Activated effector memory CD4-positive, alpha-beta T cell treated with anti-CD3 and anti-CD28 coated beads, Interleukin-2, amount 50 U/mL, for 16 hours (primary cell): Measurements from ENCODE around the gene YWHAG.
"Not testable (repeated sequence)": the region's sequence is repeated elsewhere in the genome, so short reads cannot be mapped to it uniquely, and the experiment has no call there.

ENCODE experiments used
- DNase-seq: peaks from one replicate; pipeline ENCODE4 v3.0.0-alpha.2; 2020

Gene YWHAG

GRCh38 chr7:76292911-76293310 lies 65.9 kb downstream of the YWHAG start:
- not testable (repeated sequence) for DNase-seq

GRCh38 chr7:76292213-76292573 lies 66.6 kb downstream of the YWHAG start:
- no peak for DNase-seq

GRCh38 chr7:76291351-76292212 lies 67.2 kb downstream of the YWHAG start:
- peak; percentile 94 for DNase-seq

GRCh38 chr7:76290847-76291350 lies 67.9 kb downstream of the YWHAG start:
- DNase-seq, result not testable (repeated sequence)

GRCh38 chr7:76286842-76287403 lies 71.9 kb downstream of the YWHAG start:
- DNase-seq, result no peak

- no peak for DNase-seq
Measured at GRCh38 chr7:76285604-76286374, 73.0 kb downstream of the YWHAG start.

GRCh38 chr7:76283254-76284159 lies 75.3 kb downstream of the YWHAG start:
- DNase-seq, result no peak

GRCh38 chr7:76282344-76283253 lies 76.2 kb downstream of the YWHAG start:
- DNase-seq, result peak; percentile 65

- DNase-seq, result no peak
Measured at GRCh38 chr7:76281706-76282343, 77.0 kb downstream of the YWHAG start.

GRCh38 chr7:76281006-76281705 lies 77.6 kb downstream of the YWHAG start:
- DNase-seq, result no peak

GRCh38 chr7:76280408-76280807 lies 78.4 kb downstream of the YWHAG start:
- DNase-seq, result no peak

GRCh38 chr7:76278540-76278939 lies 80.3 kb downstream of the YWHAG start:
- DNase-seq, result no peak
